ENCODE measurements around the gene NFU1. TPM values are rescaled to one million over a fixed set of nuclear protein-coding genes. Genes with fewer than 3 reads are reported as not detected.

NFU1 gene
- total RNA-seq, 1 experiment from 2014 or later: 35.1 TPM

- Histone ChIP-seq H4K20me1 (ENCODE audit: insufficient read depth) (no peaks in the 10 kb centered on the region), H3K36me3 (ENCODE audit: low read depth) (peaks cover 10% of the 10 kb centered on the region; the same call in 1 of the 2 replicates), H3K4me1 (replicated peaks; ENCODE audit: insufficient read depth) (no peaks in the 10 kb centered on the region), H3F3A (ENCODE audit: insufficient read depth, low read depth) (peaks cover 4% of the 10 kb centered on the region; the same call in 1 of the 2 replicates), H3K79me2 (ENCODE audit: low read depth) (no peaks in the 10 kb centered on the region), H3K27ac (no peak overlapping the region), H3K4me2 (no peak overlapping the region), H3K9me3 (ENCODE audit: insufficient read depth, low read depth) (no peaks in the 10 kb centered on the region), H3K27me3 (ENCODE audit: insufficient read depth, low read depth) (no peaks in the 10 kb centered on the region), H2AFZ (no peak overlapping the region), H3K4me3 (no peak overlapping the region), H3K9me2 (ENCODE audit: insufficient read depth) (0 out of 2 replicates have a peak, but pooled peaks cover 3% of the 10 kb centered on the region)
- ChIA-PET POLR2A (ENCODE audit: unreplicated experiment) (no interaction called here), CTCF (interaction anchor here (0.6 kb wide), 2 partner anchors 326 to 370 kb away, joined by 3 read pairs; no protein-coding TSS in a partner anchor)
- DNase-seq: no peak
- TF ChIP-seq EZH2 (IDR thresholded peaks at IDR 0.05; ENCODE audit: low read depth) (no peak), CTCF (conservative IDR thresholded peaks at IDR 0.05) (no peak)
- no TSS peak for BruUV-seq (replicated peaks)
- intact Hi-C loops (cut with micrococcal nuclease; ENCODE audit: unreplicated experiment): no loop called here
Observed at GRCh38 chr2:69465513-69466456, 28.6 kb upstream of the NFU1 start.

GRCh38 chr2:69464575-69464974, 27.3 kb upstream of the NFU1 start:
- Histone ChIP-seq H4K20me1 (ENCODE audit: insufficient read depth) (no peaks in the 10 kb centered on the region), H3F3A (ENCODE audit: insufficient read depth, low read depth) (peaks cover 4% of the 10 kb centered on the region), H3K4me2 (no peak overlapping the region), H3K27ac (no peak overlapping the region), H3K79me2 (ENCODE audit: low read depth) (no peaks in the 10 kb centered on the region), H3K27me3 (ENCODE audit: insufficient read depth, low read depth) (no peaks in the 10 kb centered on the region), H2AFZ (no peak overlapping the region), H3K9me2 (ENCODE audit: insufficient read depth) (0 out of 2 replicates have a peak, but pooled peaks cover 3% of the 10 kb centered on the region), H3K4me3 (no peak overlapping the region), H3K4me1 (replicated peaks; ENCODE audit: insufficient read depth) (no peaks in the 10 kb centered on the region), H3K36me3 (ENCODE audit: low read depth) (peaks cover 10% of the 10 kb centered on the region; the same call in 1 of the 2 replicates), H3K9me3 (ENCODE audit: insufficient read depth, low read depth) (no peaks in the 10 kb centered on the region)
- ChIA-PET CTCF (interaction anchor here (0.6 kb wide), 1 partner anchor 325 kb away, joined by 3 read pairs; no protein-coding TSS in a partner anchor), POLR2A (ENCODE audit: unreplicated experiment) (no interaction called here)
- TF ChIP-seq CTCF (conservative IDR thresholded peaks at IDR 0.05): no peak
- no peak for TF ChIP-seq EZH2 (IDR thresholded peaks at IDR 0.05; ENCODE audit: low read depth)
- intact Hi-C loops (cut with micrococcal nuclease; ENCODE audit: unreplicated experiment): no loop called here
- no TSS peak for BruUV-seq (replicated peaks)
- no peak for DNase-seq

- H3K27me3 ChIP-seq (ENCODE audit: insufficient read depth, low read depth): no peaks in the 10 kb centered on the region
- CTCF ChIA-PET: no interaction called here
- BruUV-seq (replicated peaks): no TSS peak
Observed at GRCh38 chr2:69462780-69463179, 25.5 kb upstream of the NFU1 start.

More at GRCh38 chr2:69462780-69463179, 25.5 kb upstream of the NFU1 start:
- no peaks in the 10 kb centered on the region for H3K79me2 ChIP-seq (ENCODE audit: low read depth)
- no peak overlapping the region for H3K4me2 ChIP-seq
- H3K27ac ChIP-seq: no peak overlapping the region
- TF ChIP-seq CTCF (conservative IDR thresholded peaks at IDR 0.05): no peak
- TF ChIP-seq EZH2 (IDR thresholded peaks at IDR 0.05; ENCODE audit: low read depth): no peak
- no peak overlapping the region for H3K4me3 ChIP-seq
- H3K9me3 ChIP-seq (ENCODE audit: insufficient read depth, low read depth): no peaks in the 10 kb centered on the region
- no peak for DNase-seq
- H3K9me2 ChIP-seq (ENCODE audit: insufficient read depth): 0 out of 2 replicates have a peak, but pooled peaks cover 3% of the 10 kb centered on the region
- no peaks in the 10 kb centered on the region for H3K4me1 ChIP-seq (replicated peaks; ENCODE audit: insufficient read depth)
- H2AFZ ChIP-seq: no peak overlapping the region
- H3K36me3 ChIP-seq (ENCODE audit: low read depth): peaks cover 10% of the 10 kb centered on the region; the same call in 1 of the 2 replicates
- POLR2A ChIA-PET (ENCODE audit: unreplicated experiment): no interaction called here
- intact Hi-C loops (cut with micrococcal nuclease; ENCODE audit: unreplicated experiment): no loop called here
- H3F3A ChIP-seq (ENCODE audit: insufficient read depth, low read depth): peaks cover 4% of the 10 kb centered on the region
- no peaks in the 10 kb centered on the region for H4K20me1 ChIP-seq (ENCODE audit: insufficient read depth)

Data from PC-9 (cell line).